Vagina (tissue), 2 donors: ENCODE data around the gene ZKSCAN2. TPM values are rescaled to one million over a fixed set of nuclear protein-coding genes. Genes with fewer than 3 reads are reported as not detected.
A peak's percentile ranks its signal among the peaks of the same experiment; 100 is the strongest.

Experiments used
- DNase-seq, 2 donors: peaks; one replicate each; pipeline ENCODE4 v3.0.0-alpha.2; 2017; ENCODE audit errors: extremely low spot score in 2 of 2
- H3K27ac ChIP-seq: fragments of 200-600 bp; sonication (generic); one replicate; pipeline ENCODE4 v1.5.1; 2019
- H3K27me3 ChIP-seq: fragments of 200-600 bp; sonication (generic); one replicate; pipeline ENCODE4 v1.5.1; 2019
- H3K36me3 ChIP-seq, 2 donors: fragments of 200-600 bp; sonication (generic); one replicate each; pipeline ENCODE4 v1.5.1; 2017 to 2019
- H3K4me1 ChIP-seq: fragments of 200-600 bp; sonication (generic); one replicate; pipeline ENCODE4 v1.5.1; 2019
- H3K4me3 ChIP-seq, 2 donors: fragments of 200-600 bp; sonication (generic); 1 replicate in 1 of 2; 2 replicates in 1 of 2; pipeline ENCODE4 v1.5.1; 2016 to 2019
- H3K9me3 ChIP-seq: fragments of 200-600 bp; sonication (generic); one replicate; pipeline ENCODE4 v1.5.1; 2019
- CTCF ChIP-seq, 3 experiments: fragments of 450-650 bp in 2 of 3; fragments of 200-600 bp in 1 of 3; sonication (generic) in 1 of 3; IDR thresholded peaks; one replicate each; pipeline ENCODE4 v1.5.1; 2017 to 2019; ENCODE audit warnings: antibody characterized with exemption in 3 of 3, mild to moderate bottlenecking in 2 of 3, moderate library complexity in 2 of 3
- POLR2A ChIP-seq, 2 donors: fragments of 450-650 bp; IDR thresholded peaks; one replicate each; pipeline ENCODE4 v1.6.1; 2017; ENCODE audit warnings: antibody characterized with exemption in 2 of 2, mild to moderate bottlenecking in 2 of 2, moderate library complexity in 2 of 2
- POLR2AphosphoS5 ChIP-seq, 2 donors: sonication (generic); formaldehyde crosslinking; IDR thresholded peaks; one replicate each; pipeline ENCODE4 v1.9.0; 2017; ENCODE audit warnings: antibody characterized with exemption in 2 of 2, mild to moderate bottlenecking in 2 of 2, low read depth in 1 of 2; ENCODE audit not compliant: insufficient read depth in 1 of 2
- intact Hi-C: fragments of 100-400 bp; cut with DNase I; formaldehyde crosslinking; loops from one replicate; pipeline ENCODE4 v1.15.1; 2023
- total RNA-seq: library from RNA; depleted of rRNA; stranded (reverse); fragments of >200 nt; gene quantifications from one replicate; pipeline ENCODE4 v1.2.3, GENCODE V29; 2016

ZKSCAN2 gene
- 3.7 TPM for total RNA-seq

- peak within 1 kb of the TSS; percentile 93 for H3K27ac ChIP-seq
- no peaks in the 10 kb centered on the region for H3K27me3 ChIP-seq
- H3K4me3 ChIP-seq, result peak within 1 kb of the TSS; percentile 68 to 93
- no peaks in the 10 kb centered on the region for H3K9me3 ChIP-seq
- peaks cover 0 to 7% of the 10 kb centered on the region in 2 donors for H3K36me3 ChIP-seq
- peak in 1 of 2 donors; percentile 77 for TF ChIP-seq POLR2AphosphoS5 (IDR thresholded peaks at IDR 0.05; ENCODE audit: insufficient read depth in 1 of 2, low read depth in 1 of 2)
- peak in 1 of 2 donors; percentile 71 for TF ChIP-seq POLR2A (IDR thresholded peaks at IDR 0.05)
- no peak for TF ChIP-seq CTCF (IDR thresholded peaks at IDR 0.05)
- intact Hi-C loops, result no loop called here
- peaks cover 42% of the 10 kb centered on the region for H3K4me1 ChIP-seq
- DNase-seq, result peak in 1 of 2 donors; percentile 90
These were observed at the start of gene ZKSCAN2 for GRCh38 chr16:25257470-25257955. TSS of gene ZKSCAN2 (minus strand) at chr16:25257845. CDS start at chr16:25257127, 718 bp downstream.

GRCh38 chr16:25299792-25300590, 42.3 kb upstream of the ZKSCAN2 start:
- Histone ChIP-seq H3K4me3 (no peak overlapping the region), H3K4me1 (no peaks in the 10 kb centered on the region), H3K36me3 (no peaks in the 10 kb centered on the region), H3K27me3 (no peaks in the 10 kb centered on the region), H3K9me3 (no peaks in the 10 kb centered on the region), H3K27ac (no peak overlapping the region)
- DNase-seq, result no peak
- intact Hi-C loops, result no loop called here
- TF ChIP-seq CTCF (IDR thresholded peaks at IDR 0.05) (no peak), POLR2A (IDR thresholded peaks at IDR 0.05) (no peak), POLR2AphosphoS5 (IDR thresholded peaks at IDR 0.05; ENCODE audit: insufficient read depth in 1 of 2, low read depth in 1 of 2) (no peak)

GRCh38 chr16:25298165-25298872, 40.7 kb upstream of the ZKSCAN2 start:
- TF ChIP-seq POLR2A (IDR thresholded peaks at IDR 0.05) (no peak), CTCF (IDR thresholded peaks at IDR 0.05) (no peak), POLR2AphosphoS5 (IDR thresholded peaks at IDR 0.05; ENCODE audit: insufficient read depth in 1 of 2, low read depth in 1 of 2) (no peak)
- Histone ChIP-seq H3K9me3 (no peaks in the 10 kb centered on the region), H3K27me3 (no peaks in the 10 kb centered on the region), H3K36me3 (no peaks in the 10 kb centered on the region), H3K4me3 (no peak overlapping the region), H3K4me1 (no peaks in the 10 kb centered on the region), H3K27ac (no peak overlapping the region)
- intact Hi-C loops, result no loop called here
- no peak for DNase-seq

GRCh38 chr16:25297151-25297787, 39.6 kb upstream of the ZKSCAN2 start:
- Histone ChIP-seq H3K27me3 (no peaks in the 10 kb centered on the region), H3K4me1 (no peaks in the 10 kb centered on the region), H3K9me3 (no peaks in the 10 kb centered on the region), H3K4me3 (no peak overlapping the region), H3K36me3 (no peaks in the 10 kb centered on the region), H3K27ac (no peak overlapping the region)
- intact Hi-C loops, result no loop called here
- DNase-seq, result no peak
- TF ChIP-seq POLR2AphosphoS5 (IDR thresholded peaks at IDR 0.05; ENCODE audit: insufficient read depth in 1 of 2, low read depth in 1 of 2) (no peak), POLR2A (IDR thresholded peaks at IDR 0.05) (no peak), CTCF (IDR thresholded peaks at IDR 0.05) (no peak)
